OCI-LY7 (cell line): Measurements from ENCODE around the gene IGSF21. TPM values are rescaled to one million over a fixed set of nuclear protein-coding genes. Genes with fewer than 3 reads are reported as not detected.

Experiments
- BruUV-seq: library from RNA; stranded (reverse); fragments of 400-500 nt; replicated peaks from 2 replicates; lab custom pipeline; 2021; lab: Mats Ljungman, UMichigan
- CTCF ChIA-PET: fragments of 300-600 bp; sonication (Branson Sonifier 250); formaldehyde crosslinking; loops from one replicate; lab custom pipeline; 2022; ENCODE audit warnings: antibody characterized with exemption; ENCODE audit not compliant: unreplicated experiment; lab: Charles Lee
- POLR2A ChIA-PET: fragments of 300-600 bp; sonication (Branson Sonifier 250); formaldehyde crosslinking; loops from one replicate; lab custom pipeline; 2022; ENCODE audit warnings: antibody characterized with exemption; lab: Charles Lee
- DNase-seq: peaks from one replicate; pipeline ENCODE4 v3.0.0-alpha.2; 2015; ENCODE audit warnings: low spot score
- H2AFZ ChIP-seq: fragments of 200-600 bp; sonication (generic), shearing (Covaris generic); 2 replicates; pipeline ENCODE4 v1.6.1; 2014; ENCODE audit warnings: mild to moderate bottlenecking, antibody characterized with exemption, low read length, moderate library complexity
- H3K27ac ChIP-seq: fragments of 200-600 bp; sonication (generic); 2 replicates; pipeline ENCODE4 v1.5.1; 2014; ENCODE audit warnings: mixed run types, low read depth, mild to moderate bottlenecking, moderate library complexity, low read length, inconsistent platforms; ENCODE audit not compliant: poor library complexity, severe bottlenecking
- H3K36me3 ChIP-seq: fragments of 200-600 bp; sonication (generic); 2 replicates; pipeline ENCODE4 v1.6.1; 2014; ENCODE audit warnings: mild to moderate bottlenecking, antibody characterized with exemption, low read length, moderate library complexity, mixed read lengths; ENCODE audit not compliant: insufficient read depth
- H3K4me1 ChIP-seq: fragments of 200-600 bp; sonication (generic); 2 replicates; pipeline ENCODE4 v1.5.1; 2014; ENCODE audit warnings: mild to moderate bottlenecking, low read length; ENCODE audit not compliant: insufficient read depth, poor library complexity, severe bottlenecking
- H3K4me2 ChIP-seq: fragments of 200-600 bp; sonication (generic); 2 replicates; pipeline ENCODE4 v1.6.1; 2014; ENCODE audit warnings: mild to moderate bottlenecking, low read length
- H3K4me3 ChIP-seq: fragments of 200-600 bp; sonication (generic); 2 replicates; pipeline ENCODE4 v1.5.1; 2014; ENCODE audit warnings: mild to moderate bottlenecking, low read depth, low read length; ENCODE audit not compliant: poor library complexity, severe bottlenecking
- H3K79me2 ChIP-seq: fragments of 200-600 bp; sonication (generic); 2 replicates; pipeline ENCODE4 v1.6.1; 2016; ENCODE audit warnings: low read depth, mild to moderate bottlenecking, low read length, moderate library complexity, mixed read lengths; ENCODE audit not compliant: insufficient read depth
- H3K9me2 ChIP-seq: fragments of 200-600 bp; sonication (generic); 2 replicates; pipeline ENCODE4 v1.6.1; 2016; ENCODE audit warnings: mild to moderate bottlenecking, low read length, mixed read lengths; ENCODE audit not compliant: insufficient read depth
- H3K9me3 ChIP-seq: fragments of 200-600 bp; sonication (generic); 2 replicates; pipeline ENCODE4 v1.6.1; 2014; ENCODE audit warnings: mild to moderate bottlenecking, mixed run types, low read length, mixed read lengths
- H4K20me1 ChIP-seq: fragments of 200-600 bp; sonication (generic); 2 replicates; pipeline ENCODE4 v1.6.1; 2014; ENCODE audit warnings: mild to moderate bottlenecking, antibody characterized with exemption, low read length, moderate library complexity, mixed read lengths; ENCODE audit not compliant: insufficient read depth
- EZH2phosphoT487 ChIP-seq: fragments of 200-600 bp; sonication (generic); IDR thresholded peaks from 2 replicates; pipeline ENCODE4 v1.6.1; 2018; ENCODE audit warnings: low read depth, borderline replicate concordance, mild to moderate bottlenecking, mixed run types, antibody characterized with exemption, low read length, moderate library complexity, mixed read lengths
- intact Hi-C: fragments of 100-400 bp; cut with micrococcal nuclease; formaldehyde crosslinking; loops from one replicate; pipeline ENCODE4 v1.10.0; 2022; ENCODE audit not compliant: unreplicated experiment
- total RNA-seq, 2 experiments: library from RNA; depleted of rRNA in 1 of 2; stranded (reverse); fragments of >200 nt in 1 of 2; shearing (Covaris generic) in 1 of 2; gene quantifications; 2 replicates each; pipeline ENCODE4 v1.2.3, GENCODE V29; 2014 to 2022
- TF ChIP-seq, protein P1 (sequence below): fragments of 200-600 bp; sonication (generic); conservative IDR thresholded peaks from 2 replicates; pipeline ENCODE4 v1.5.1; 2014; ENCODE audit warnings: mild to moderate bottlenecking, antibody characterized with exemption, low read length, moderate library complexity, mixed read lengths

IGSF21 gene
- total RNA-seq, 2 experiments from 2014 or later = 0.17 TPM; not detected in 1

DNA sequence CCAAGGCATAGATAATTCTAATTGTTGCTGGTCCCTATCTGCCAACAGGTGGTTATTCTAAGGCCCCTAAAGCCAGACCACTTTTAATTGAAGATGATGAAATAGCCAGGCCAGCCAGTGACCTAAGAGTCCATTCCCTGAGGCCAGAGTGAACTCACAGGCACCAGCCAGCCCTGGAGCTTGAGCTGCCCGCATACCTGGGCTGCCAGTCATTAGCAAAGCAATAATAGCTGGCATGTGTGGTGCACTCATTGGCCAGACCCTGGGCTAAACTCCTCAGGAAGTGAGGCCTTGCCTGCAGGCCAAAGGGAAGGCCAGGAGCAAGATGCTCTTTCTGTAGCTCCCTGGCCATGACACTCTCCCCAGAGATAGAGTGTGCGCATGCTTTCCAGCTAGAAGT lies 192.8 kb downstream of the IGSF21 start:
- intact Hi-C loops = loop anchor here (2.0 to 10.0 kb wide), 3 partner anchors 196 to 318 kb away; partner anchors contain the start of gene IGSF21
- H3K9me3 ChIP-seq = no peaks in the 10 kb centered on the region
- no peaks in the 10 kb centered on the region for H3K79me2 ChIP-seq
- H3K27ac ChIP-seq = no peak overlapping the region
- H3K4me1 ChIP-seq = no peaks in the 10 kb centered on the region
- no peaks in the 10 kb centered on the region for H4K20me1 ChIP-seq
- no TSS peak for BruUV-seq
- no peak overlapping the region for H2AFZ ChIP-seq
- POLR2A ChIA-PET = no interaction called here
- TF ChIP-seq EZH2phosphoT487 = no peak
- TF ChIP-seq, protein P1, sequence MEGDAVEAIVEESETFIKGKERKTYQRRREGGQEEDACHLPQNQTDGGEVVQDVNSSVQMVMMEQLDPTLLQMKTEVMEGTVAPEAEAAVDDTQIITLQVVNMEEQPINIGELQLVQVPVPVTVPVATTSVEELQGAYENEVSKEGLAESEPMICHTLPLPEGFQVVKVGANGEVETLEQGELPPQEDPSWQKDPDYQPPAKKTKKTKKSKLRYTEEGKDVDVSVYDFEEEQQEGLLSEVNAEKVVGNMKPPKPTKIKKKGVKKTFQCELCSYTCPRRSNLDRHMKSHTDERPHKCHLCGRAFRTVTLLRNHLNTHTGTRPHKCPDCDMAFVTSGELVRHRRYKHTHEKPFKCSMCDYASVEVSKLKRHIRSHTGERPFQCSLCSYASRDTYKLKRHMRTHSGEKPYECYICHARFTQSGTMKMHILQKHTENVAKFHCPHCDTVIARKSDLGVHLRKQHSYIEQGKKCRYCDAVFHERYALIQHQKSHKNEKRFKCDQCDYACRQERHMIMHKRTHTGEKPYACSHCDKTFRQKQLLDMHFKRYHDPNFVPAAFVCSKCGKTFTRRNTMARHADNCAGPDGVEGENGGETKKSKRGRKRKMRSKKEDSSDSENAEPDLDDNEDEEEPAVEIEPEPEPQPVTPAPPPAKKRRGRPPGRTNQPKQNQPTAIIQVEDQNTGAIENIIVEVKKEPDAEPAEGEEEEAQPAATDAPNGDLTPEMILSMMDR = no peak
- no peaks in the 10 kb centered on the region for H3K9me2 ChIP-seq
- no peak for DNase-seq
- CTCF ChIA-PET = interaction anchor here (1.0 kb wide), 1 partner anchor 21 kb away, joined by 4 read pairs; no protein-coding TSS in a partner anchor
- no peaks in the 10 kb centered on the region for H3K36me3 ChIP-seq
- no peak overlapping the region for H3K4me2 ChIP-seq
- no peak overlapping the region for H3K4me3 ChIP-seq

DNA sequence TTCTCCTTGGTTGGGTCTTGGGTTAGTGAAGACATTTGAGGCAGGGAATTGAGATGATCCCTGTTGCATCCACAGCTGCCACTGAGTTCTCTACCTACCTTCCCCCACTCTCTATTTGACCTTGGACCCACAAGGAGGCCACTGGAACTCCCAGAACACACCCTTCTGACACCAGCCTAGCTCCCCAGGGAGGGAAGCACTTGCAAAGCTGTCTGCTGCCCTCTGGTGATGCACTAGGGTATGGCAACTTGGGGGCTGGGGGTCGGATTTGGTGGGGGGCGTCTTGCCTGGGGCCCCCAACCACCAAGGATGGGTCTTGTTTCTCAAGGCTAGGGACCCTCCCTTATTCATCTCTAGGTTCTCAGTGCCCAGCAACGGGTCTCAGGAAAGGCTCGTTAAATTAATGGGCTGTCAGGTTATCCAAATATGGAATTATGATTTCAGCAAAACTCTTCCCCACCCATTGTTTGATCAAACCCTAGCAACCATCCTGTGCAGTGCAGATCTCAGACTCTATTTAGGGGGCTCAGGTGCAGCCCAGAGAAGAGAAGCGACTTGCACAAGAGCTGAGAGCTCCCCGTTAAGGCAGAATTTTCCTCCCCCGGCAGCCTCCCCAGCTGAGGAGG lies 195.3 kb downstream of the IGSF21 start:
- no peak overlapping the region for H3K4me3 ChIP-seq
- TF ChIP-seq, protein P1 = peak; percentile 98
- TF ChIP-seq EZH2phosphoT487 = no peak
- peak; percentile 54 for DNase-seq
- H3K36me3 ChIP-seq = no peaks in the 10 kb centered on the region
- H3K79me2 ChIP-seq = no peaks in the 10 kb centered on the region
- BruUV-seq = no TSS peak
- no peak overlapping the region for H3K27ac ChIP-seq
- ChIA-PET POLR2A (interaction anchor here (0.6 kb wide), 1 partner anchor 232 kb away, joined by 3 read pairs; no protein-coding TSS in a partner anchor), CTCF (interaction anchor here (0.7 kb wide), 1 partner anchor 68 kb away, joined by 7 read pairs; no protein-coding TSS in a partner anchor)
- H3K4me1 ChIP-seq = no peaks in the 10 kb centered on the region
- H3K9me2 ChIP-seq = no peaks in the 10 kb centered on the region
- intact Hi-C loops = loop anchor here (2.0 to 10.0 kb wide), 3 partner anchors 198 to 380 kb away; partner anchors contain the start of gene IGSF21
- no peaks in the 10 kb centered on the region for H3K9me3 ChIP-seq
- H3K4me2 ChIP-seq = no peak overlapping the region
- no peaks in the 10 kb centered on the region for H4K20me1 ChIP-seq
- no peak overlapping the region for H2AFZ ChIP-seq
